Stomach (tissue), 4 donors: ENCODE data around the gene VSIG2.

Source experiments
- CTCF ChIP-seq, 7 experiments: fragments of 450-650 bp in 4 of 7; fragments of 200-600 bp in 3 of 7; sonication (generic) in 3 of 7; IDR thresholded peaks; one replicate each; pipeline ENCODE4 v1.5.1; 2016 to 2019; ENCODE audit warnings: antibody characterized with exemption in 7 of 7, control low read depth in 2 of 7, mild to moderate bottlenecking in 1 of 7
- POLR2A ChIP-seq, 4 donors: fragments of 450-650 bp; IDR thresholded peaks; one replicate each; pipeline ENCODE4 v1.6.1; 2016; ENCODE audit warnings: antibody characterized with exemption in 4 of 4, control low read depth in 2 of 4, mild to moderate bottlenecking in 1 of 4, moderate library complexity in 1 of 4
- POLR2AphosphoS5 ChIP-seq, 3 donors: sonication (generic); formaldehyde crosslinking; IDR thresholded peaks; one replicate each; pipeline ENCODE4 v1.6.1; 2016; ENCODE audit warnings: antibody characterized with exemption in 3 of 3

DNA sequence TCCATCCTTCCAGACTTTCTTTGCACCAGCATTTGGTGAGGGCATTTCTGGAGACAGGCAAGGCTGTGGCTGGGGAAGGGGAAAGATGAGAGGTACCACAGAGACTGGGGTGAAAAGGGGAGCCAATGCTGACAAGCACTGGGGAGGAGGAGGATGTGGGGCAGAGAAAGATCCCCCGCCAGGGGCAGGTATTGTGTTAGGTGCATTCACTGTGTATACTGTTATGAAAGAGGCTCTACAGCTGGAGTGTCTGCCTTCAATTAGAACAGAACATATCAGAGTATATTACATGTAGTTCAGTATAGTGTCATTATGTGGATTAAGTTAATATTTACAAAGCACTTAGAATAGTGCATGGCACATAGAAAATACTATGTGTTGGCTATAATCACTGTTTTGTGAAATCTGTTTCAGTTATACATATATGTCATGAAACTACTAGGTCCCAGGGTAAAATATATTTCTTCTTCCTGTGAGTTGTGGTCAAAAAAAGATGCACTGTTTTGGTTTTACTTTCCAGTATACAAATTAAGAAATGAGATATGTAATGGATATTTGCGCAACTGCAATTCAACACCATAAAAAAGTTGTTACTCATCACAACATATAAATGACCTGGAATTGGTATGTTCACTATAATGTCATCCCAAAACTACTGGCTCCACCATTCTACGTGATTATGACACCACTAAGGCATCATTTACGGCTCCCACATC, 39.7 kb upstream of the VSIG2 start:
- TF ChIP-seq POLR2A (IDR thresholded peaks at IDR 0.05) (no peak), CTCF (IDR thresholded peaks at IDR 0.05) (no peak), POLR2AphosphoS5 (IDR thresholded peaks at IDR 0.05) (no peak)
